ENCODE results near the gene RBPJL. TPM values are rescaled to one million over a fixed set of nuclear protein-coding genes. Genes with fewer than 3 reads are reported as not detected.
A peak's percentile ranks its signal among the peaks of the same experiment; 100 is the strongest.

The RBPJL gene
- total and polyA plus RNA-seq, 7 experiments from 2014 or later = not detected

DNA sequence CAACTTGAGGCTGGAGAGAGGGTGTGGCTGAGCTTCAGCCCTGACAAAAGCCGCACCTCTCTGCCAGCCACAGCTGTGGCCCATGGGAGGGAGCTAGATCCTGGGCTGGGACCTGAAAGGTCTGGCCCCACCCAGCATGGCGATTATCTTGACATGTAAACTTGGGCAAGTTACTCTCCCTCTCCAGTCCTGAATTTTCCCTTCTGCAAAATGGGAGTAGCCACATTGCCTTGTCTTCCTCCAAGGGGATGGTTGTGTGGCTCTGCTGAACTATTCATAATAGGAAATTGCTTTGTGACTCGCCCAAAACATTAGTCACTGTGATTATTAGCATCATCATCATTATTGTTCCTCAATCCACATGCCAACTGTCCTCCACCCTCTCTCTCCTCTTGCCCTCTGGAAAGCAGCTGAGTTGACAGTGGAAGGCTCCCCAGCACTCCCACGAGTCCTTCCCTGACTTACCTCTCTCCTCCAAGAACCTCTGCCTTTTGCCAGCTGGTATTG is 23.0 kb upstream of the RBPJL start:
- DNase-seq (no peak), ATAC-seq (peak; percentile 26)
- Histone ChIP-seq H3K27ac (ENCODE audit: low read depth, low read length) (no peak overlapping the region), H3K9me3 (ENCODE audit: control insufficient read depth in 2 of 3, low read length in 3 of 3) (no peaks in the 10 kb centered on the region), H3K36me3 (ENCODE audit: control insufficient read depth in 2 of 3, insufficient read depth in 3 of 3, low read length in 3 of 3) (no peaks in the 10 kb centered on the region), H3K4me1 (ENCODE audit: control insufficient read depth in 2 of 2, insufficient read depth in 2 of 2, low read length in 2 of 2) (no peaks in the 10 kb centered on the region), H3K4me3 (ENCODE audit: low read length) (no peak overlapping the region), H3K27me3 (ENCODE audit: control insufficient read depth in 2 of 2, insufficient read depth in 2 of 2, low read length in 2 of 2) (no peaks in the 10 kb centered on the region)
- Mint-ChIP-seq H3K27ac (no peak overlapping the region), H3K4me3 (no peak overlapping the region), H3K36me3 (peaks cover 0 to 3% (median 0%) of the 10 kb centered on the region in 5 donors), H3K4me1 (peaks cover 0 to 2% (median 0%) of the 10 kb centered on the region in 7 donors), H3K9me3 (peaks cover 0 to 2% (median 0%) of the 10 kb centered on the region in 11 donors), H3K27me3 (peaks cover 10 to 42% (median 34%) of the 10 kb centered on the region in 5 donors)
- POLR2A ChIA-PET = interaction anchor here (0.8 kb wide), 1 partner anchor 908 kb away, joined by 4 read pairs; no protein-coding TSS in a partner anchor
- CTCF ChIA-PET = no interaction called here
- intact Hi-C loops (cut with micrococcal nuclease) = no loop called here

DNA sequence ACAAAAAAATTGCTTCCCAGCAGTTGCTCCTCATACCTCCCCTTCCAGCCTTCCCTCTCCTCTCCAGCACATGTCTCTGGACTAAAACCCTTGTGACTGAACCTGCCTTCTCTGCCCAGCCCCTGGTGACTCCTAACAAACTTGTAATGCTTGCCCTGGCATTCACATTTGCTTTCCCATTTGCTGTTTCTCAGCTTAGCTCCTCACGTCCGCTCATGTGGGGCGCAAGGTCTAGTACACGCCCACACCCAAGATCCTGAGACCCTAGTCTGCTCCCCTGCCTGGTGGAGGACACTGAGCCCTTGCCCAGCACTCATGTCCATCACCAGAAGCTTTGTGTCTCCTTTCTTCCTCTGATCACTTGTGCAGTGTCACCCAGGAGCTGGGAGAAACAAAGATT is 18.3 kb upstream of the RBPJL start:
- Histone ChIP-seq H3K27me3 (ENCODE audit: control insufficient read depth in 2 of 2, insufficient read depth in 2 of 2, low read length in 2 of 2) (peaks cover 0 to 3% of the 10 kb centered on the region in 2 donors), H3K4me1 (ENCODE audit: control insufficient read depth in 2 of 2, insufficient read depth in 2 of 2, low read length in 2 of 2) (peaks cover 4 to 6% of the 10 kb centered on the region in 2 donors), H3K27ac (ENCODE audit: low read depth, low read length) (no peak overlapping the region), H3K4me3 (ENCODE audit: low read length) (no peak overlapping the region), H3K36me3 (ENCODE audit: control insufficient read depth in 2 of 3, insufficient read depth in 3 of 3, low read length in 3 of 3) (no peaks in the 10 kb centered on the region), H3K9me3 (ENCODE audit: control insufficient read depth in 2 of 3, low read length in 3 of 3) (no peaks in the 10 kb centered on the region)
- Mint-ChIP-seq H3K4me3 (no peak overlapping the region), H3K36me3 (no peaks in the 10 kb centered on the region), H3K27me3 (peaks cover 20 to 44% (median 31%) of the 10 kb centered on the region in 5 donors), H3K4me1 (peaks cover 0 to 13% (median 6%) of the 10 kb centered on the region in 7 donors), H3K27ac (peak overlapping the region in 1 of 9 donors; percentile 28), H3K9me3 (no peaks in the 10 kb centered on the region)
- DNase-seq (no peak), ATAC-seq (no peak)
- CTCF ChIA-PET = interaction anchor here (0.5 to 0.6 kb wide), 2 partner anchors 31 to 282 kb away, joined by 3 to 5 read pairs; no protein-coding TSS in a partner anchor
- intact Hi-C loops (cut with micrococcal nuclease) = no loop called here
- POLR2A ChIA-PET = no interaction called here

DNA sequence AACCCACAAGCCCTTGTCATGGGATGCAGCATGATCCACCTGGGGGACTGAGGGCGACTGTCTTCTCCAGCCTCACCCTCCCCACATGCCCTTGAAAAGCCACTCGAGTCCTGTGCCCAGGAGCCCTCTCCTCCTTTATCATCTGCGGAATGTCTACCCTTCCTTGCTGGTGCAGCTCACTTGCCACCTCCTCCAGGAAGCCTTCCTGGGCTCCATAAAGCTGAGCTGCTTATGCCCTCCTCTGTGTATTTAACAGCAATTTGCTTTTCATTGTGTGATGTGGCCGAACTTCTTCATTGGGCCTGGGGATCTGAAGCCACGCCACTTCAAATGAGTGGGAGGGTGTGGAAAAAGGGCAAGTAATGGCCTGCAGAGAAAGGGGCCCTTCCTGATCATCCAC is 17.8 kb upstream of the RBPJL start:
- Mint-ChIP-seq H3K27ac (no peak overlapping the region), H3K27me3 (peaks cover 22 to 47% (median 32%) of the 10 kb centered on the region in 5 donors), H3K4me1 (peaks cover 2 to 14% (median 8%) of the 10 kb centered on the region in 7 donors), H3K9me3 (no peaks in the 10 kb centered on the region), H3K4me3 (no peak overlapping the region), H3K36me3 (no peaks in the 10 kb centered on the region)
- Histone ChIP-seq H3K27me3 (ENCODE audit: control insufficient read depth in 2 of 2, insufficient read depth in 2 of 2, low read length in 2 of 2) (peaks cover 0 to 4% of the 10 kb centered on the region in 2 donors), H3K9me3 (ENCODE audit: control insufficient read depth in 2 of 3, low read length in 3 of 3) (no peaks in the 10 kb centered on the region), H3K36me3 (ENCODE audit: control insufficient read depth in 2 of 3, insufficient read depth in 3 of 3, low read length in 3 of 3) (no peaks in the 10 kb centered on the region), H3K4me3 (ENCODE audit: low read length) (no peak overlapping the region), H3K27ac (ENCODE audit: low read depth, low read length) (no peak overlapping the region), H3K4me1 (ENCODE audit: control insufficient read depth in 2 of 2, insufficient read depth in 2 of 2, low read length in 2 of 2) (peaks cover 4 to 10% of the 10 kb centered on the region in 2 donors)
- ChIA-PET POLR2A (no interaction called here), CTCF (no interaction called here)
- no peak for DNase-seq
- intact Hi-C loops (cut with micrococcal nuclease) = no loop called here
- ATAC-seq = no peak

DNA sequence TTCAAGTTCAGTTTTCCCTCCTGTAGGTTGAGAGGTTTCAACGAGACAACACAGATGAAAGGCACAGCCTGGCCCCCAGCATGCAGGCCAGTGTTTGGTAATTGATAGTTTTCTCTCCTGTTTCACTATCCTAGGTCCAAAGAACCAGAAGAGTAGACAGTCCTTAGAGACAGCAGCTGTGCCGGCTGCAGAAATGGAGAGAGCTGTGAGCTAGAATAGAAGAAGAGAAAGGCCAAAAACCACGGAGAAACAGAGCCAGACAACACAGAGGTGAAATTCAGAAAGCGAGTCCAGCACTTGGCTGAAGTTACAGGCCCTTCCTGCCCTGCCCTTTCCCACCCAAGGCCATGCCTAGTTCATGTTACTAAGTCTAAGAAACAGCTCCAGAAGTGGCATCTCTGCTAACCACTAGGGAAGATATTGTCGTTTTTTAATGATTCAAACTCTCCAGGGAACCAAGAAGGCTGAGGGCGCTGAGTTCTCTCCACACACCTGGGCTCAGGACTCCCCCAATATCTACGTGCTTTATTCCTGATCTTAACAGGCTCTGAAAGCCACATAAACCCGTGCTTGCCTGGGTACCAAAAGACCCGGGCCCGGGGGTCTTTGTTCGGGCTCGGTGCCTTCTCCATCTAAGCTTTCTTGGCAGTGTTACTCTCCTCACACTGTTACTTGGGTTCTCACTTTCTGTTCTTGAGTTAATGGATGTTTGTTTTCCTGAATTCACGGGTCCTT is 16.5 kb upstream of the RBPJL start:
- no peak for ATAC-seq
- H3K4me1 ChIP-seq (ENCODE audit: control insufficient read depth in 2 of 2, insufficient read depth in 2 of 2, low read length in 2 of 2) = peaks cover 4 to 14% of the 10 kb centered on the region in 2 donors
- no peak overlapping the region for H3K4me3 ChIP-seq (ENCODE audit: low read length)
- POLR2A ChIA-PET = no interaction called here
- H3K36me3 Mint-ChIP-seq = peaks cover 0 to 1% (median 0%) of the 10 kb centered on the region in 5 donors
- H3K9me3 Mint-ChIP-seq = no peaks in the 10 kb centered on the region
- intact Hi-C loops (cut with micrococcal nuclease) = loop anchor here (2.0 to 5.0 kb wide), 5 partner anchors 151 to 543 kb away; partner anchors contain the start of genes KCNK15 (in 1 of the 2) and YWHAB (in 1 of the 2)
- H3K36me3 ChIP-seq (ENCODE audit: control insufficient read depth in 2 of 3, insufficient read depth in 3 of 3, low read length in 3 of 3) = no peaks in the 10 kb centered on the region
- no peak overlapping the region for H3K27ac Mint-ChIP-seq
- no peak for DNase-seq
- H3K27ac ChIP-seq (ENCODE audit: low read depth, low read length) = no peak overlapping the region
- peaks cover 31 to 49% (median 36%) of the 10 kb centered on the region in 5 donors for H3K27me3 Mint-ChIP-seq
- no peak overlapping the region for H3K4me3 Mint-ChIP-seq
- H3K4me1 Mint-ChIP-seq = peaks cover 4 to 18% (median 11%) of the 10 kb centered on the region in 7 donors
- H3K27me3 ChIP-seq (ENCODE audit: control insufficient read depth in 2 of 2, insufficient read depth in 2 of 2, low read length in 2 of 2) = peaks cover 0 to 10% of the 10 kb centered on the region in 2 donors
- H3K9me3 ChIP-seq (ENCODE audit: control insufficient read depth in 2 of 3, low read length in 3 of 3) = no peaks in the 10 kb centered on the region
- CTCF ChIA-PET = interaction anchor here (0.9 to 2.4 kb wide), 4 partner anchors 10 to 606 kb away, joined by 3 to 6 read pairs (median 3); no protein-coding TSS in a partner anchor

DNA sequence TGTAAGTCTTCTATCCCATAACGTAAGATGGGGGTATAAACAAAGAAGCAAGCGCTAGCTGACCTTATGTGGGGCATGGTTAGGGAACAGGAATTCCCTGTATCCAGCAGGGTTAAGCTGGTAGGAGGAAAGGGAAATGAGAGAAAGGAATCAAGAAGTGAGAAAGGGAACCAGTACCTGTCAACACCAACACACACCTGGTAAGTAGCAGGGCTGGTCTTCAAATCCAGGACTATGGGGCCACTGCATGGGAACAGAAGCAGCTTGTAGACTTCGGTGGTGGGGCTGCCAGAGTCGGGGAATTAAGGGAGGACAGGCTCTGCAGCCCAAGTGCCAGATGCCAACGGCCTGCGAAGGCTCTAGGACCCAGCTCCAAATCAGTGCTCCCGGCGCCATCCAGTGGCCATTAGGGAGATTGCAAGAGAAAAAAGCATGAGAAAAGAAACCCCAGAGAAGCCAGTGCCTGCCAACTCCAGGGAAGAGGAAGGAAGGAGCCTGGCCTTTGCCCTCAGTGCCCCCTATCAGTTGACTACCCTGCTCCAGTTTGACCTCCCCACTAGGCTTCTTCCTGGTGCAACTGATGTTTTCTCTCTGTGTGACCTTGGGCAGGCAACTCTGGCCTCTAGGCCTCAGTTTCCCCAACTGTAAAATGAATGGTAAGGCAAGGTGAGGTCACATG is 15.8 kb upstream of the RBPJL start:
- Histone ChIP-seq H3K27me3 (ENCODE audit: control insufficient read depth in 2 of 2, insufficient read depth in 2 of 2, low read length in 2 of 2) (peaks cover 0 to 10% of the 10 kb centered on the region in 2 donors), H3K27ac (ENCODE audit: low read depth, low read length) (no peak overlapping the region), H3K4me3 (ENCODE audit: low read length) (no peak overlapping the region), H3K36me3 (ENCODE audit: control insufficient read depth in 2 of 3, insufficient read depth in 3 of 3, low read length in 3 of 3) (no peaks in the 10 kb centered on the region), H3K9me3 (ENCODE audit: control insufficient read depth in 2 of 3, low read length in 3 of 3) (no peaks in the 10 kb centered on the region), H3K4me1 (ENCODE audit: control insufficient read depth in 2 of 2, insufficient read depth in 2 of 2, low read length in 2 of 2) (peaks cover 4 to 14% of the 10 kb centered on the region in 2 donors)
- peak; percentile 12 to 64 (median 49) for DNase-seq
- Mint-ChIP-seq H3K4me3 (no peak overlapping the region), H3K4me1 (peaks cover 4 to 18% (median 11%) of the 10 kb centered on the region in 7 donors), H3K27ac (no peak overlapping the region), H3K36me3 (peaks cover 0 to 2% (median 0%) of the 10 kb centered on the region in 5 donors), H3K9me3 (no peaks in the 10 kb centered on the region), H3K27me3 (peaks cover 31 to 49% (median 38%) of the 10 kb centered on the region in 5 donors)
- ChIA-PET POLR2A (interaction anchor here (0.8 kb wide), 1 partner anchor 323 kb away, joined by 3 read pairs; no protein-coding TSS in a partner anchor), CTCF (interaction anchor here (0.6 to 2.4 kb wide), 5 partner anchors 11 to 705 kb away, joined by 3 to 6 read pairs (median 3); no protein-coding TSS in a partner anchor)
- intact Hi-C loops (cut with micrococcal nuclease) = loop anchor here (1.0 to 5.0 kb wide), 7 partner anchors 152 to 544 kb away; partner anchors contain the start of genes KCNK15 (in 1 of the 2) and YWHAB (in 1 of the 2)
- ATAC-seq = peak; percentile 58

DNA sequence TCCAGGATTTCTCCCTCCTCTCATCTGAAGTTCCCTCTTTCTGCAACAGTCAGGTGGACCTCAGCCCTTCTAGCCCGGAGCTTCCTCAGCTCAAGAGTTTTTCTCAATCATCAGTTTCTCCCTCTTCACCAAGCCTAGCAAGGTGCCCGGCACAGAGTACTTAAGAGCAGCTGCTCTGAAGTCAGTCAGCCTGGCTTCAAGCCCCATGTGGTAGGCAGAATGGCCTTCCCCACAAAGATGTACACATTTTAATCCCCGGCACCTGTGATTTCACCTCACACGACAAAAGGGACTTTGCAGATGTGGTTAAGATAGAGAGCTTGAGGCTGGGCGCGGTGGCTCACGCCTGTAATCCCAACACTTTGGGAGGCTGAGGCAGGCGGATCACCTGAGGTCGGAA is 15.1 kb upstream of the RBPJL start:
- peaks cover 26 to 54% (median 43%) of the 10 kb centered on the region in 5 donors for H3K27me3 Mint-ChIP-seq
- H3K27ac Mint-ChIP-seq = no peak overlapping the region
- ChIA-PET CTCF (interaction anchor here (0.6 to 2.4 kb wide), 2 partner anchors 12 to 705 kb away, joined by 3 to 6 read pairs; no protein-coding TSS in a partner anchor), POLR2A (interaction anchor here (0.8 kb wide), 1 partner anchor 323 kb away, joined by 3 read pairs; no protein-coding TSS in a partner anchor)
- no peaks in the 10 kb centered on the region for H3K9me3 Mint-ChIP-seq
- no peak overlapping the region for H3K27ac ChIP-seq (ENCODE audit: low read depth, low read length)
- peaks cover 0 to 10% of the 10 kb centered on the region in 2 donors for H3K27me3 ChIP-seq (ENCODE audit: control insufficient read depth in 2 of 2, insufficient read depth in 2 of 2, low read length in 2 of 2)
- DNase-seq (no peak), ATAC-seq (no peak)
- no peak overlapping the region for H3K4me3 ChIP-seq (ENCODE audit: low read length)
- H3K36me3 Mint-ChIP-seq = peaks cover 0 to 2% (median 0%) of the 10 kb centered on the region in 5 donors
- peaks cover 4 to 21% (median 11%) of the 10 kb centered on the region in 7 donors for H3K4me1 Mint-ChIP-seq
- H3K4me1 ChIP-seq (ENCODE audit: control insufficient read depth in 2 of 2, insufficient read depth in 2 of 2, low read length in 2 of 2) = peaks cover 4 to 14% of the 10 kb centered on the region in 2 donors
- H3K4me3 Mint-ChIP-seq = peak overlapping the region in 1 of 10 donors; percentile 38
- no peaks in the 10 kb centered on the region for H3K9me3 ChIP-seq (ENCODE audit: control insufficient read depth in 2 of 3, low read length in 3 of 3)
- H3K36me3 ChIP-seq (ENCODE audit: control insufficient read depth in 2 of 3, insufficient read depth in 3 of 3, low read length in 3 of 3) = no peaks in the 10 kb centered on the region
- intact Hi-C loops (cut with micrococcal nuclease) = loop anchor here (1.0 to 5.0 kb wide), 7 partner anchors 153 to 544 kb away; partner anchors contain the start of genes KCNK15 (in 1 of the 2) and YWHAB (in 1 of the 2)
